B cell (primary cell): ENCODE results near the gene STX18. TPM values are rescaled to one million over a fixed set of nuclear protein-coding genes. Genes with fewer than 3 reads are reported as not detected.

Source experiments
- ATAC-seq: fragments of 200-7000 bp; cut with Tn5 transposase; one replicate; pipeline ENCODE4 v1.10.0; 2021; ENCODE audit warnings: low read depth, mild to moderate bottlenecking, moderate number of reproducible peaks, moderate library complexity
- CTCF ChIA-PET: fragments of 350-600 bp; sonication (Branson Sonifier 250); formaldehyde crosslinking; loops from one replicate; lab custom pipeline; 2021; ENCODE audit warnings: antibody characterized with exemption, inconsistent platforms; lab: Charles Lee
- POLR2A ChIA-PET: fragments of 350-600 bp; sonication (Branson Sonifier 250); formaldehyde crosslinking; loops from one replicate; lab custom pipeline; 2021; ENCODE audit warnings: antibody characterized with exemption; lab: Charles Lee
- DNase-seq: peaks from one replicate; pipeline ENCODE4 v3.0.0; 2013
- H2AFZ ChIP-seq: 2 replicates; pipeline ENCODE4 v1.6.1; 2012; ENCODE audit warnings: mild to moderate bottlenecking, low read depth, low read length; ENCODE audit not compliant: insufficient read depth, poor library complexity, severe bottlenecking
- H3K27ac ChIP-seq, 2 donors: 1 replicate in 1 of 2; 2 replicates in 1 of 2; pipeline ENCODE4 v1.5.1; 2012 to 2013; ENCODE audit warnings: low read length in 2 of 2, mild to moderate bottlenecking in 2 of 2, moderate library complexity in 1 of 2
- H3K27me3 ChIP-seq, 4 experiments: fragments of 200-600 bp in 1 of 4; sonication (generic) in 1 of 4; replicated peaks in 1 of 4; 1 replicate in 2 of 4; 2 replicates in 2 of 4; pipeline versions ENCODE4 v1.6.1 to v1.7.0; 2013 to 2016; ENCODE audit warnings: low read length in 3 of 4, mild to moderate bottlenecking in 2 of 4, mixed read lengths in 1 of 4, moderate library complexity in 1 of 4; ENCODE audit not compliant: insufficient read depth in 4 of 4, control insufficient read depth in 3 of 4; ENCODE audit errors: control extremely low read depth in 1 of 4
- H3K36me3 ChIP-seq, 2 experiments: replicated peaks in 1 of 2; 1 replicate in 1 of 2; 2 replicates in 1 of 2; pipeline versions ENCODE4 v1.6.1 to v1.7.1; 2013; ENCODE audit warnings: low read length in 1 of 2; ENCODE audit not compliant: insufficient read depth in 2 of 2, control insufficient read depth in 1 of 2; ENCODE audit errors: control extremely low read depth in 1 of 2, extremely low read depth in 1 of 2
- H3K4me1 ChIP-seq, 2 donors: fragments of 200-600 bp in 1 of 2; sonication (generic) in 1 of 2; 1 replicate in 1 of 2; 2 replicates in 1 of 2; pipeline versions ENCODE4 v1.5.1 to v1.6.1; 2013 to 2017; ENCODE audit warnings: low read length in 2 of 2; ENCODE audit not compliant: control insufficient read depth in 2 of 2, insufficient read depth in 2 of 2
- H3K4me2 ChIP-seq: replicated peaks from 2 replicates; pipeline ENCODE3; 2012; ENCODE audit warnings: mild to moderate bottlenecking, low read depth, low read length; ENCODE audit not compliant: poor library complexity, severe bottlenecking
- H3K4me3 ChIP-seq, 5 experiments: fragments of 200-600 bp in 1 of 5; sonication (generic) in 1 of 5; 1 replicate in 3 of 5; 2 replicates in 2 of 5; pipeline versions ENCODE4 v1.5.1 to v1.7.0; 2011 to 2016; ENCODE audit warnings: low read length in 4 of 5, mild to moderate bottlenecking in 4 of 5, low read depth in 2 of 5, control low read depth in 1 of 5, moderate library complexity in 1 of 5; ENCODE audit not compliant: insufficient read depth in 1 of 5; ENCODE audit errors: control extremely low read depth in 1 of 5, extremely low read depth in 1 of 5
- H3K79me2 ChIP-seq: fragments of 200-600 bp; sonication (generic); one replicate; pipeline ENCODE4 v1.6.0; 2016; ENCODE audit warnings: low read length; ENCODE audit not compliant: control insufficient read depth, insufficient read depth
- H3K9ac ChIP-seq: fragments of 200-600 bp; sonication (generic); 2 replicates; pipeline ENCODE4 v1.6.1; 2017; ENCODE audit warnings: mild to moderate bottlenecking, low read length, moderate library complexity
- H3K9me3 ChIP-seq, 3 donors: one replicate each; pipeline versions ENCODE4 v1.6.1 to v1.7.1; 2013; ENCODE audit warnings: low read length in 2 of 3; ENCODE audit not compliant: control insufficient read depth in 2 of 3, insufficient read depth in 1 of 3; ENCODE audit errors: control extremely low read depth in 1 of 3
- H4K20me1 ChIP-seq: 2 replicates; pipeline ENCODE4 v1.6.0; 2012; ENCODE audit warnings: mild to moderate bottlenecking, low read length; ENCODE audit not compliant: insufficient read depth, control insufficient read depth, poor library complexity, severe bottlenecking
- H3K27ac Mint-ChIP-seq: one replicate; pipeline ENCODE4 v1.8.0; 2021; ENCODE audit warnings: mixed read lengths
- H3K27me3 Mint-ChIP-seq: one replicate; pipeline ENCODE4 v1.8.0; 2021; ENCODE audit warnings: mixed read lengths
- H3K4me1 Mint-ChIP-seq: one replicate; pipeline ENCODE4 v1.8.0; 2021; ENCODE audit warnings: mixed read lengths
- H3K4me3 Mint-ChIP-seq: one replicate; pipeline ENCODE4 v1.8.0; 2021; ENCODE audit warnings: mixed read lengths
- H3K9me3 Mint-ChIP-seq: one replicate; pipeline ENCODE4 v1.8.0; 2022; ENCODE audit warnings: mixed read lengths; ENCODE audit not compliant: insufficient read depth
- EZH2 ChIP-seq: IDR thresholded peaks from 2 replicates; pipeline ENCODE4 v1.6.1; 2012; ENCODE audit warnings: borderline replicate concordance, low read depth, mild to moderate bottlenecking, moderate library complexity, low read length; ENCODE audit not compliant: insufficient read depth, poor library complexity, severe bottlenecking
- WGBS: methylation state at CpG from one replicate; pipeline ENCODE4 v1.1.5; 2013; ENCODE audit warnings: missing lambda C conversion rate; ENCODE audit not compliant: insufficient coverage; 5-methylcytosine and 5-hydroxymethylcytosine counted together
- intact Hi-C: fragments of 100-400 bp; cut with micrococcal nuclease; formaldehyde crosslinking; loops from one replicate; pipeline ENCODE4 v1.10.0; 2022
- polyA plus RNA-seq: library from polyadenylated mRNA; depleted of rRNA; stranded (reverse); fragments of >200 nt; gene quantifications from 2 replicates; pipeline ENCODE4 v1.2.3, GENCODE V29; 2012
- total RNA-seq, 2 donors: library from RNA; stranded (reverse); fragments of 120-200 nt in 1 of 2; gene quantifications; 1 replicate in 1 of 2; 2 replicates in 1 of 2; pipeline versions ENCODE4 v1.2.3 to v1.2.4, GENCODE V29; 2013 to 2022
- TF ChIP-seq, protein P1 (sequence below): fragments of 200-600 bp; IDR thresholded peaks from one replicate; pipeline ENCODE4 v1.8.0; 2022; ENCODE audit warnings: antibody characterized with exemption, mild to moderate bottlenecking

The STX18 gene
- total and polyA plus RNA-seq, 2 donors (not counting 1 experiment from before 2014, with no cell fraction given), result 20.3 to 33.6 TPM

DNA sequence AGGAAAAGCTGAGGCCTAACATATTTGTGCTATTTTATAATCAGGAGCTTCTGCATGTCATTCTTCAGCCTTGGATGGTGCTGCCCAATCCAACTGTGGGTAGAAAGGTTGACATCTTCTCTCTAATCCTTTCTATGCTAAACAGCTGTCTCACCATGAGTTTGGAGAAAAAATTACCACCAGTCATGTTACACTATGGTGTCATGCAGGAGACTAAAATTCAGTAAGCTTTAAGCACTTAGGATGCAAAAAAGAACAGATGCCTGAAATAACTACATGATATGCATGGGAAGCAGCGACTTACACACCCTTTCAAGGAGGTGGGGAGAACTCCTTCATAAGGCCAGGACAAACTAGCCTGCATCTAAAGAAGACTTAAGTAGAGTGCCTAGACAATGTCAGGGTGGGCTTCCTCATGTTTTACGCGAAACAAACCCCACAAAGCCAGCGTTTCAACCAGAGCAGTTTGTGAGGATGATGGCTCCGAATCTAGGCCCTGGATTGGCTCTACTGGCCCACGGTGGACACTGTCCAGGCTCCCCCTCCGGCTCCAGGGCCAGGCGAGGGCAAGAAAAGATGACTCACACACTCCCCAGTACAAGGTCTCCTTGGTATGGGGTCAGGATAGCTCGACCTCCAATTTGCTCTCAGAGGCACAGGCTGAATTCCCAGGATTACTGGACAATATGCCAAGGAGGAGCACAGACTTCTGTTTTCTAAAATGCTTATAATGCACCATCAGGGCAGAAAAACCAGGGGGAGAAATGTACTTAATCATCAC, 45.1 kb downstream of the STX18 start:
- CTCF ChIA-PET, result interaction anchor here (1.1 kb wide), 1 partner anchor 9 kb away, joined by 6 read pairs; no protein-coding TSS in a partner anchor
- H3K9me3 Mint-ChIP-seq, result no peaks in the 10 kb centered on the region
- peaks cover 4% of the 10 kb centered on the region for H3K79me2 ChIP-seq
- no peaks in the 10 kb centered on the region for H3K27me3 Mint-ChIP-seq
- H3K4me3 ChIP-seq, result no peak overlapping the region
- no peak for ATAC-seq
- no peak overlapping the region for H3K27ac Mint-ChIP-seq
- peaks cover 0 to 12% of the 10 kb centered on the region in 2 donors for H3K4me1 ChIP-seq
- no peak for DNase-seq
- H3K9ac ChIP-seq, result no peak overlapping the region
- peaks cover 11% of the 10 kb centered on the region for H3K4me1 Mint-ChIP-seq
- intact Hi-C loops, result no loop called here
- H3K9me3 ChIP-seq, result no peaks in the 10 kb centered on the region
- H4K20me1 ChIP-seq, result no peaks in the 10 kb centered on the region
- H3K36me3 ChIP-seq, result no peaks in the 10 kb centered on the region
- no peak overlapping the region for H2AFZ ChIP-seq
- H3K4me3 Mint-ChIP-seq, result no peak overlapping the region
- no peak overlapping the region for H3K27ac ChIP-seq
- POLR2A ChIA-PET, result no interaction called here
- H3K4me2 ChIP-seq, result no peak overlapping the region
- TF ChIP-seq, protein P1, sequence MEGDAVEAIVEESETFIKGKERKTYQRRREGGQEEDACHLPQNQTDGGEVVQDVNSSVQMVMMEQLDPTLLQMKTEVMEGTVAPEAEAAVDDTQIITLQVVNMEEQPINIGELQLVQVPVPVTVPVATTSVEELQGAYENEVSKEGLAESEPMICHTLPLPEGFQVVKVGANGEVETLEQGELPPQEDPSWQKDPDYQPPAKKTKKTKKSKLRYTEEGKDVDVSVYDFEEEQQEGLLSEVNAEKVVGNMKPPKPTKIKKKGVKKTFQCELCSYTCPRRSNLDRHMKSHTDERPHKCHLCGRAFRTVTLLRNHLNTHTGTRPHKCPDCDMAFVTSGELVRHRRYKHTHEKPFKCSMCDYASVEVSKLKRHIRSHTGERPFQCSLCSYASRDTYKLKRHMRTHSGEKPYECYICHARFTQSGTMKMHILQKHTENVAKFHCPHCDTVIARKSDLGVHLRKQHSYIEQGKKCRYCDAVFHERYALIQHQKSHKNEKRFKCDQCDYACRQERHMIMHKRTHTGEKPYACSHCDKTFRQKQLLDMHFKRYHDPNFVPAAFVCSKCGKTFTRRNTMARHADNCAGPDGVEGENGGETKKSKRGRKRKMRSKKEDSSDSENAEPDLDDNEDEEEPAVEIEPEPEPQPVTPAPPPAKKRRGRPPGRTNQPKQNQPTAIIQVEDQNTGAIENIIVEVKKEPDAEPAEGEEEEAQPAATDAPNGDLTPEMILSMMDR, result no peak
- no peak for TF ChIP-seq EZH2
- H3K27me3 ChIP-seq, result no peaks in the 10 kb centered on the region
- 100% methylated on average over 6 of the region's 9 CpGs for WGBS

DNA sequence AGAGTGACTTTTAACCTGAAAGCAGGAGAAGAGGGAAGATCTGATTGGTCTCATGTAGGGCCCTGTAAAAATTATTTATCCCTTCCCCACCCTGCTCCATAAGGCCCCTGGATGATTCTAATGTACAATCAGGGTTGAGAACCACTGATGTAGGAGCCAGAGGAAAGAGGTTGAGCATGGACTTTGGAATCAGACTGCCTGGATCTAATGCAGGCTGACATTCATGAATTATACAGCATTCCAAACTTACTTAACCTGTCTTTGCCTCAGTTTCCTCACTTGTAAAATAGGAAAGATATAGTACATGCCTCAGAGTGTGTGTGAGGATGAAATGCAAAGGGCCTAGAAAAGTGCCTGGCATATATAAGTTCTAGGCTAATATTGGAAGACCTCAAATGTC, 47.0 kb downstream of the STX18 start:
- ATAC-seq (no peak), DNase-seq (no peak)
- no peak for TF ChIP-seq EZH2
- TF ChIP-seq, protein P1, result no peak
- H3K4me1 ChIP-seq, result peaks cover 5 to 12% of the 10 kb centered on the region in 2 donors
- Mint-ChIP-seq H3K27ac (no peak overlapping the region), H3K4me1 (peaks cover 15% of the 10 kb centered on the region), H3K4me3 (no peak overlapping the region), H3K27me3 (no peaks in the 10 kb centered on the region), H3K9me3 (no peaks in the 10 kb centered on the region)
- no peak overlapping the region for H3K4me2 ChIP-seq
- H3K9ac ChIP-seq, result no peak overlapping the region
- no peaks in the 10 kb centered on the region for H3K27me3 ChIP-seq
- H3K36me3 ChIP-seq, result no peaks in the 10 kb centered on the region
- no peak overlapping the region for H2AFZ ChIP-seq
- ChIA-PET POLR2A (no interaction called here), CTCF (interaction anchor here (1.1 kb wide), 1 partner anchor 13 kb away, joined by 3 read pairs; no protein-coding TSS in a partner anchor)
- H4K20me1 ChIP-seq, result no peaks in the 10 kb centered on the region
- intact Hi-C loops, result no loop called here
- no peaks in the 10 kb centered on the region for H3K79me2 ChIP-seq
- H3K27ac ChIP-seq, result no peak overlapping the region
- no peaks in the 10 kb centered on the region for H3K9me3 ChIP-seq
- H3K4me3 ChIP-seq, result no peak overlapping the region
